Ectodermal cell (in vitro differentiated cells): Measurements from ENCODE around the gene CHCHD4.

Source experiments
- H3K27ac ChIP-seq: 2 replicates; pipeline ENCODE4 v1.7.0; 2013; ENCODE audit warnings: mild to moderate bottlenecking, low read depth, low read length; ENCODE audit not compliant: insufficient read depth, poor library complexity, severe bottlenecking
- H3K27me3 ChIP-seq: 2 replicates; pipeline ENCODE4 v1.7.0; 2013; ENCODE audit warnings: mild to moderate bottlenecking, low read length; ENCODE audit not compliant: insufficient read depth, control insufficient read depth, poor library complexity, severe bottlenecking
- H3K36me3 ChIP-seq: one replicate; pipeline ENCODE4 v1.7.0; 2013; ENCODE audit warnings: low read length; ENCODE audit not compliant: control insufficient read depth, insufficient read depth
- H3K4me1 ChIP-seq: one replicate; pipeline ENCODE4 v1.7.0; 2013; ENCODE audit warnings: low read length; ENCODE audit not compliant: control insufficient read depth, insufficient read depth
- H3K4me3 ChIP-seq: 2 replicates; pipeline ENCODE4 v1.7.0; 2013; ENCODE audit warnings: low read depth, low read length, control low read depth; ENCODE audit not compliant: insufficient read depth
- H3K9me3 ChIP-seq: 2 replicates; pipeline ENCODE4 v1.7.0; 2013; ENCODE audit warnings: mild to moderate bottlenecking, low read length, moderate library complexity; ENCODE audit not compliant: control insufficient read depth
- WGBS, 2 experiments: methylation state at CpG; one replicate each; pipeline ENCODE4 v1.1.7; 2013; ENCODE audit warnings: missing lambda C conversion rate in 2 of 2; 5-methylcytosine and 5-hydroxymethylcytosine counted together

CHCHD4 gene

GRCh38 chr3:14128724-14129123 is 4.1 kb upstream of the CHCHD4 start:
- 95 to 97% methylated on average over 4 to 5 of the region's 5 CpGs for WGBS, 2 experiments
- H3K4me3 ChIP-seq: no peak overlapping the region
- H3K36me3 ChIP-seq: peaks cover 16% of the 10 kb centered on the region
- no peaks in the 10 kb centered on the region for H3K4me1 ChIP-seq
- no peak overlapping the region for H3K27ac ChIP-seq
- H3K27me3 ChIP-seq: peaks cover 4% of the 10 kb centered on the region
- H3K9me3 ChIP-seq: no peaks in the 10 kb centered on the region

- Histone ChIP-seq H3K4me1 (no peaks in the 10 kb centered on the region), H3K27ac (no peak overlapping the region), H3K4me3 (no peak overlapping the region), H3K9me3 (no peaks in the 10 kb centered on the region), H3K27me3 (peaks cover 5% of the 10 kb centered on the region), H3K36me3 (peaks cover 16% of the 10 kb centered on the region)
- WGBS, 2 experiments: 93% methylated on average over 12 of the region's 12 CpGs
Measured at GRCh38 chr3:14127516-14128161, 3.0 kb upstream of the CHCHD4 start.

GRCh38 chr3:14126887-14127505 is 2.3 kb upstream of the CHCHD4 start:
- Histone ChIP-seq H3K27ac (no peak overlapping the region), H3K4me3 (no peak overlapping the region), H3K27me3 (peaks cover 5% of the 10 kb centered on the region), H3K36me3 (peaks cover 14% of the 10 kb centered on the region), H3K4me1 (no peaks in the 10 kb centered on the region), H3K9me3 (no peaks in the 10 kb centered on the region)
- WGBS, 2 experiments: 94% methylated on average over 3 of the region's 5 CpGs

- Histone ChIP-seq H3K9me3 (no peaks in the 10 kb centered on the region), H3K27me3 (peaks cover 5% of the 10 kb centered on the region), H3K27ac (no peak overlapping the region), H3K36me3 (peaks cover 10% of the 10 kb centered on the region), H3K4me3 (peak overlapping the region; percentile 88), H3K4me1 (no peaks in the 10 kb centered on the region)
- 71 to 76% methylated on average over 11 of the region's 11 CpGs for WGBS, 2 experiments
Measured at GRCh38 chr3:14126017-14126886, 1.6 kb upstream of the CHCHD4 start.

DNA sequence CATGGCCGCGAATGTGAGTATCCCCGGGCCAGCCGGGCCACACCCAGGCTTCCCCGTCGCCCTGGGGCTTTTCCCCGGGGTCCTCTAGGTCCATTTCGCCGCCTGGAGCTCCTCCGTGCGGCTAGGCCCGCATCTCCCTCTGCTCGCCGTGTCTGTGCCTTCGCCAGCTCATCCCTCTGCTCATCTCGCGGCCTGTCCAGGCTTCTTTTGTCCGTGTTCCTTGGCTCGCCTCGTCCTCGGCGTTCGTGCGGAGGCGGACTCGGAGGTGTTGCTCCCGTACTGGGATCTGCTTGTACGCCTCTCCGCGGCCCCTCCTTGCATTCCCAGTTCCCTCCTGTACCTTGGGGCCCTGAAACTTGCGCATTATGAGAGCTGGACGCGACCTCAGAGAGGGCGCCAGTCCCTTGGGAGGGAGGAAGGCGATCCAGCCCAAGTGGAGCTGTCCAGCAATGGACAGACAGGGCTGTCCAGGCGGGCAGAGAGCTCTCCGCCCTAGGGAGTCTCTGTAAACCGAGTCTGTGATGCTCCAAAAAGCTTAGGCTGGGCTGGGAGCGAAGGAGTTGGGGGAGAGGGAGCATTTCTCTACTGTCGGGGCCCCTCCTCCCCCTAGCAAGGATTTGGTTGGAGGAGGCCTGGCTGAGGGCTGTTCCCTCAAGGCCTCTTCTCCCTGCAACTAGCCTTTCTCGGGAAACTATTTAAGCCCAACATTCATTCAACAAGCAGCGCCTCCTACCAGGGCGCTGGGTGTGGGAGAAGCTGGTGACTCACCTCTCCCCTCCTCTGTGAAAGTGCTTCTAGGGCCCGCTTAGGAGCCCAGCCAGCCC is 735 bp upstream of the CHCHD4 start:
- Histone ChIP-seq H3K4me3 (peak overlapping the region; percentile 88), H3K4me1 (no peaks in the 10 kb centered on the region), H3K9me3 (no peaks in the 10 kb centered on the region), H3K36me3 (peaks cover 4% of the 10 kb centered on the region), H3K27me3 (peaks cover 5% of the 10 kb centered on the region), H3K27ac (peak overlapping the region; percentile 58)
- WGBS, 2 experiments: 0 to 1% methylated on average over 44 of the region's 44 CpGs

GRCh38 chr3:14124223-14124614 is 451 bp downstream of the CHCHD4 start:
- Histone ChIP-seq H3K27me3 (peaks cover 5% of the 10 kb centered on the region), H3K4me1 (no peaks in the 10 kb centered on the region), H3K4me3 (peak overlapping the region; percentile 88), H3K27ac (no peak overlapping the region), H3K36me3 (no peaks in the 10 kb centered on the region), H3K9me3 (no peaks in the 10 kb centered on the region)
- WGBS, 2 experiments: 1% methylated on average over 36 to 37 of the region's 37 CpGs

- Histone ChIP-seq H3K4me1 (no peaks in the 10 kb centered on the region), H3K27ac (no peak overlapping the region), H3K36me3 (no peaks in the 10 kb centered on the region), H3K4me3 (peak overlapping the region; percentile 88), H3K27me3 (peaks cover 5% of the 10 kb centered on the region), H3K9me3 (no peaks in the 10 kb centered on the region)
- 57 to 58% methylated on average over 14 to 15 of the region's 15 CpGs for WGBS, 2 experiments
Measured at GRCh38 chr3:14123308-14124222, 1.1 kb downstream of the CHCHD4 start.

GRCh38 chr3:14122301-14122700 is 2.4 kb downstream of the CHCHD4 start:
- no peaks in the 10 kb centered on the region for H3K9me3 ChIP-seq
- 62 to 67% methylated on average over 3 of the region's 3 CpGs for WGBS, 2 experiments
- H3K36me3 ChIP-seq: no peaks in the 10 kb centered on the region
- no peak overlapping the region for H3K27ac ChIP-seq
- H3K4me3 ChIP-seq: no peak overlapping the region
- peaks cover 5% of the 10 kb centered on the region for H3K27me3 ChIP-seq
- H3K4me1 ChIP-seq: no peaks in the 10 kb centered on the region

- no peaks in the 10 kb centered on the region for H3K36me3 ChIP-seq
- no peak overlapping the region for H3K4me3 ChIP-seq
- H3K27ac ChIP-seq: no peak overlapping the region
- 30 to 42% methylated on average over 5 of the region's 5 CpGs for WGBS, 2 experiments
- peaks cover 5% of the 10 kb centered on the region for H3K27me3 ChIP-seq
- no peaks in the 10 kb centered on the region for H3K4me1 ChIP-seq
- H3K9me3 ChIP-seq: no peaks in the 10 kb centered on the region
Measured at GRCh38 chr3:14121859-14122258, 2.8 kb downstream of the CHCHD4 start.
